ENCODE results near the gene CSNK2B.

GRCh38 chr6:31691564-31692108, 25.8 kb downstream of the CSNK2B start:
- no peak for TF ChIP-seq SUZ12 (IDR thresholded peaks at IDR 0.05; ENCODE audit: extremely low read depth, insufficient read depth, insufficient read length)
- no peak for TF ChIP-seq ZNF274 (IDR thresholded peaks at IDR 0.05; ENCODE audit: low read depth, low read length)
- TF ChIP-seq YY1 (IDR thresholded peaks at IDR 0.05; ENCODE audit: insufficient read depth, insufficient read length): no peak
